ACC112 (cell line): ENCODE results near the gene LPAR6.

Experiments
- H2AFZ ChIP-seq: fragments of 200-600 bp; sonication (generic); one replicate; pipeline ENCODE4 v1.6.0; 2017; ENCODE audit warnings: antibody characterized with exemption, low read length; ENCODE audit not compliant: unreplicated experiment
- H3K27ac ChIP-seq: fragments of 200-600 bp; sonication (generic); 2 replicates; pipeline ENCODE4 v1.5.1; 2014; ENCODE audit warnings: low read depth, mild to moderate bottlenecking, antibody characterized with exemption, low read length, moderate library complexity
- H3K27me3 ChIP-seq: fragments of 200-600 bp; sonication (generic); 2 replicates; pipeline ENCODE4 v1.6.1; 2014; ENCODE audit warnings: mild to moderate bottlenecking, antibody characterized with exemption, low read length, moderate library complexity, mixed read lengths; ENCODE audit not compliant: insufficient read depth
- H3K36me3 ChIP-seq: fragments of 200-600 bp; sonication (generic); 2 replicates; pipeline ENCODE4 v1.6.1; 2016; ENCODE audit warnings: mild to moderate bottlenecking, antibody characterized with exemption, low read length, moderate library complexity, mixed read lengths; ENCODE audit not compliant: insufficient read depth
- H3K4me1 ChIP-seq: fragments of 200-600 bp; sonication (generic); one replicate; pipeline ENCODE4 v1.6.1; 2016; ENCODE audit warnings: low read length, mixed read lengths; ENCODE audit not compliant: insufficient read depth, unreplicated experiment, control insufficient read depth
- H3K4me3 ChIP-seq: fragments of 200-600 bp; sonication (generic); 2 replicates; pipeline ENCODE4 v1.5.1; 2014; ENCODE audit warnings: mild to moderate bottlenecking, low read depth, low read length
- H3K79me2 ChIP-seq: fragments of 200-600 bp; sonication (generic); one replicate; pipeline ENCODE4 v1.6.0; 2016; ENCODE audit warnings: low read length; ENCODE audit not compliant: control insufficient read depth, unreplicated experiment, insufficient read depth

Gene LPAR6

GRCh38 chr13:48414501-48414900 lies 1.6 kb upstream of the LPAR6 start:
- peaks cover 10% of the 10 kb centered on the region for H3K36me3 ChIP-seq
- peaks cover 26% of the 10 kb centered on the region for H3K79me2 ChIP-seq
- no peaks in the 10 kb centered on the region for H3K27me3 ChIP-seq
- H3K27ac ChIP-seq: no peak overlapping the region
- H3K4me3 ChIP-seq: no peak overlapping the region
- no peak overlapping the region for H2AFZ ChIP-seq
- peaks cover 12% of the 10 kb centered on the region for H3K4me1 ChIP-seq

- Histone ChIP-seq H3K79me2 (peaks cover 28% of the 10 kb centered on the region), H3K4me1 (peaks cover 12% of the 10 kb centered on the region), H3K27ac (peak overlapping the region; percentile 62), H3K27me3 (no peaks in the 10 kb centered on the region), H3K36me3 (peaks cover 7% of the 10 kb centered on the region), H3K4me3 (peak overlapping the region; percentile 83), H2AFZ (no peak overlapping the region)
Observed at GRCh38 chr13:48411841-48412531, 927 bp downstream of the LPAR6 start.

- H3K79me2 ChIP-seq: peaks cover 30% of the 10 kb centered on the region
- H3K4me1 ChIP-seq: peaks cover 12% of the 10 kb centered on the region
- H2AFZ ChIP-seq: no peak overlapping the region
- H3K27ac ChIP-seq: peak overlapping the region; percentile 62
- H3K27me3 ChIP-seq: no peaks in the 10 kb centered on the region
- H3K36me3 ChIP-seq: peaks cover 3% of the 10 kb centered on the region
- H3K4me3 ChIP-seq: peak overlapping the region; percentile 83
Observed at GRCh38 chr13:48411147-48411794, 1.6 kb downstream of the LPAR6 start.

- no peak overlapping the region for H3K27ac ChIP-seq
- peaks cover 30% of the 10 kb centered on the region for H3K79me2 ChIP-seq
- H2AFZ ChIP-seq: no peak overlapping the region
- H3K4me1 ChIP-seq: peaks cover 21% of the 10 kb centered on the region
- H3K36me3 ChIP-seq: no peaks in the 10 kb centered on the region
- no peaks in the 10 kb centered on the region for H3K27me3 ChIP-seq
- peak overlapping the region; percentile 67 for H3K4me3 ChIP-seq
Observed at GRCh38 chr13:48410199-48410598, 2.7 kb downstream of the LPAR6 start.

GRCh38 chr13:48405875-48406274 lies 7.0 kb downstream of the LPAR6 start:
- Histone ChIP-seq H2AFZ (no peak overlapping the region), H3K4me1 (peaks cover 36% of the 10 kb centered on the region), H3K27ac (no peak overlapping the region), H3K27me3 (no peaks in the 10 kb centered on the region), H3K4me3 (no peak overlapping the region), H3K79me2 (peaks cover 15% of the 10 kb centered on the region), H3K36me3 (no peaks in the 10 kb centered on the region)

GRCh38 chr13:48404952-48405351 lies 8.0 kb downstream of the LPAR6 start:
- Histone ChIP-seq H2AFZ (no peak overlapping the region), H3K79me2 (peaks cover 7% of the 10 kb centered on the region), H3K27me3 (no peaks in the 10 kb centered on the region), H3K27ac (no peak overlapping the region), H3K36me3 (no peaks in the 10 kb centered on the region), H3K4me1 (peaks cover 40% of the 10 kb centered on the region), H3K4me3 (no peak overlapping the region)

- no peak overlapping the region for H3K27ac ChIP-seq
- H3K4me1 ChIP-seq: peaks cover 46% of the 10 kb centered on the region
- H3K27me3 ChIP-seq: no peaks in the 10 kb centered on the region
- H2AFZ ChIP-seq: no peak overlapping the region
- H3K79me2 ChIP-seq: peaks cover 2% of the 10 kb centered on the region
- no peak overlapping the region for H3K4me3 ChIP-seq
- H3K36me3 ChIP-seq: no peaks in the 10 kb centered on the region
Observed at GRCh38 chr13:48403913-48404312, 9.0 kb downstream of the LPAR6 start.

- peaks cover 2% of the 10 kb centered on the region for H3K79me2 ChIP-seq
- peak overlapping the region; percentile 8; the same call in 1 of the 2 replicates for H3K4me3 ChIP-seq
- no peaks in the 10 kb centered on the region for H3K36me3 ChIP-seq
- H3K27me3 ChIP-seq: no peaks in the 10 kb centered on the region
- no peak overlapping the region for H2AFZ ChIP-seq
- H3K27ac ChIP-seq: peak overlapping the region; percentile 33; the same call in 1 of the 2 replicates
- peaks cover 53% of the 10 kb centered on the region for H3K4me1 ChIP-seq
Observed at GRCh38 chr13:48403151-48403631, 9.7 kb downstream of the LPAR6 start.

- peaks cover 2% of the 10 kb centered on the region for H3K79me2 ChIP-seq
- H3K4me1 ChIP-seq: peaks cover 60% of the 10 kb centered on the region
- H2AFZ ChIP-seq: no peak overlapping the region
- H3K27ac ChIP-seq: peak overlapping the region; percentile 33
- no peaks in the 10 kb centered on the region for H3K27me3 ChIP-seq
- no peaks in the 10 kb centered on the region for H3K36me3 ChIP-seq
- no peak overlapping the region for H3K4me3 ChIP-seq
Observed at GRCh38 chr13:48402325-48402932, 10.5 kb downstream of the LPAR6 start.

- Histone ChIP-seq H3K27ac (peak overlapping the region; percentile 74), H3K4me1 (peaks cover 60% of the 10 kb centered on the region), H3K4me3 (peak overlapping the region; percentile 19; the same call in 1 of the 2 replicates), H3K79me2 (no peaks in the 10 kb centered on the region), H3K27me3 (no peaks in the 10 kb centered on the region), H2AFZ (no peak overlapping the region), H3K36me3 (no peaks in the 10 kb centered on the region)
Observed at GRCh38 chr13:48401480-48401879, 11.4 kb downstream of the LPAR6 start.
